Caco-2 (cell line): ENCODE measurements around the gene CTXN1. TPM values are rescaled to one million over a fixed set of nuclear protein-coding genes. Genes with fewer than 3 reads are reported as not detected.
"Not testable (repeated sequence)": the region's sequence is repeated elsewhere in the genome, so short reads cannot be mapped to it uniquely, and the experiment has no call there.

Source experiments
- BruUV-seq: library from RNA; stranded (reverse); fragments of 400-500 nt; replicated peaks from 2 replicates; lab custom pipeline; 2021; lab: Mats Ljungman, UMichigan
- CTCF ChIA-PET: fragments of 300-600 bp; sonication (Branson Sonifier 250); formaldehyde crosslinking; loops from one replicate; lab custom pipeline; 2022; ENCODE audit warnings: antibody characterized with exemption; lab: Charles Lee
- POLR2A ChIA-PET: fragments of 300-600 bp; sonication (Branson Sonifier 250); formaldehyde crosslinking; loops from one replicate; lab custom pipeline; 2022; ENCODE audit warnings: antibody characterized with exemption; lab: Charles Lee
- DNase-seq, 2 experiments: peaks; one replicate each; pipeline versions ENCODE4 v3.0.0 to v3.0.0-alpha.2; 2020 to 2022
- H3K27me3 ChIP-seq: replicated peaks from 2 replicates; pipeline ENCODE4 v1.6.0; 2011; ENCODE audit warnings: low read length; ENCODE audit not compliant: control insufficient read depth, insufficient read depth
- H3K36me3 ChIP-seq: 2 replicates; pipeline ENCODE4 v1.5.1; 2011; ENCODE audit warnings: low read length; ENCODE audit not compliant: control insufficient read depth, insufficient read depth
- H3K4me1 ChIP-seq: fragments of 250-450 bp; sonication (Bioruptor Pico); 2 replicates; pipeline ENCODE4 v1.5.1; 2020; ENCODE audit warnings: mild to moderate bottlenecking
- H3K4me3 ChIP-seq: 2 replicates; pipeline ENCODE4 v1.5.1; 2011; ENCODE audit warnings: low read depth, mild to moderate bottlenecking, control low read depth, low read length
- H3K9me3 ChIP-seq: fragments of 250-450 bp; sonication (Bioruptor Pico); 2 replicates; pipeline ENCODE4 v1.5.1; 2020; ENCODE audit warnings: mild to moderate bottlenecking, moderate library complexity
- H3K27ac Mint-ChIP-seq: one replicate; pipeline ENCODE4 v1.8.0; 2022; ENCODE audit warnings: mixed read lengths; ENCODE audit not compliant: unreplicated experiment
- H3K27me3 Mint-ChIP-seq: one replicate; pipeline ENCODE4 v1.8.0; 2022; ENCODE audit warnings: mixed read lengths; ENCODE audit not compliant: insufficient read depth, unreplicated experiment
- H3K36me3 Mint-ChIP-seq: one replicate; pipeline ENCODE4 v1.8.0; 2022; ENCODE audit warnings: mild to moderate bottlenecking, mixed read lengths; ENCODE audit not compliant: insufficient read depth, unreplicated experiment
- H3K4me1 Mint-ChIP-seq: one replicate; pipeline ENCODE4 v1.8.0; 2022; ENCODE audit warnings: low read depth, mixed read lengths; ENCODE audit not compliant: unreplicated experiment
- H3K4me3 Mint-ChIP-seq: one replicate; pipeline ENCODE4 v1.8.0; 2022; ENCODE audit warnings: mild to moderate bottlenecking, moderate library complexity, mixed read lengths; ENCODE audit not compliant: unreplicated experiment
- H3K9me3 Mint-ChIP-seq: one replicate; pipeline ENCODE4 v1.8.0; 2022; ENCODE audit warnings: mixed read lengths; ENCODE audit not compliant: unreplicated experiment
- intact Hi-C: fragments of 100-400 bp; cut with micrococcal nuclease; formaldehyde crosslinking; loops from one replicate; pipeline ENCODE4 v1.10.0; 2022; ENCODE audit not compliant: unreplicated experiment
- total RNA-seq: library from RNA; stranded (reverse); gene quantifications from 2 replicates; pipeline ENCODE4 v1.2.3, GENCODE V29; 2022
- TF ChIP-seq, protein P1 (sequence below), 2 experiments: fragments of 200-600 bp in 1 of 2; IDR thresholded peaks; 1 replicate in 1 of 2; 2 replicates in 1 of 2; pipeline versions ENCODE4 v1.5.1 to v1.8.0; 2011 to 2022; ENCODE audit warnings: antibody characterized with exemption in 1 of 2, control low read depth in 1 of 2, inconsistent platforms in 1 of 2, low read depth in 1 of 2, low read length in 1 of 2, mild to moderate bottlenecking in 1 of 2, moderate library complexity in 1 of 2; ENCODE audit not compliant: insufficient read depth in 1 of 2, severe bottlenecking in 1 of 2, unreplicated experiment in 1 of 2

CTXN1 gene
- total RNA-seq, 1 experiment from 2014 or later = 7.4 TPM

DNA sequence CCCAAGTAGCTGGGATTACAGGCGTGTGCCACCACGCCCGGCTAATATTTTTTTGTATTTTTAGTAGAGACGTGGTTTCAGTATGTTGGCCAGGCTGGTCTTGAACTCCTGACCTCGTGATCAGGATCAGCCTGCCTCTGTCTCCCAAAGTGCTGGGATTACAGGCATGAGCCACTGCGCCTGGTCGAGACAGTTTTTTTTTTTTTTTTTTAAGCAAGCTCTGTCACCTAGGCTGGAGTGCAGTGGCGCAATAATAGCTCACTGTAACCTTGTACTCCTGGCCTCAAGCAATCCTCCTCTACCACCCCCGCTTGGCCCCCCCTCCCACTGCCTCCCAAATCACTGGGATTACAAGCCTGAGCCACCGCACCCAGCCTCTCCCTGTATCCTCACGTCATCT lies 28.6 kb downstream of the CTXN1 start:
- no peaks in the 10 kb centered on the region for H3K4me1 ChIP-seq
- no peaks in the 10 kb centered on the region for H3K9me3 ChIP-seq
- H3K27me3 ChIP-seq = no peaks in the 10 kb centered on the region
- H3K36me3 ChIP-seq = no peaks in the 10 kb centered on the region
- CTCF ChIA-PET = no interaction called here
- intact Hi-C loops = no loop called here
- no peak for DNase-seq
- H3K4me3 Mint-ChIP-seq = no peak overlapping the region
- no peaks in the 10 kb centered on the region for H3K27me3 Mint-ChIP-seq
- H3K4me3 ChIP-seq = no peak overlapping the region
- H3K9me3 Mint-ChIP-seq = no peaks in the 10 kb centered on the region
- POLR2A ChIA-PET = interaction anchor here (0.6 to 0.7 kb wide), 2 partner anchors 223 to 1461 kb away, joined by 3 read pairs; no protein-coding TSS in a partner anchor
- no peaks in the 10 kb centered on the region for H3K4me1 Mint-ChIP-seq
- TF ChIP-seq, protein P1, sequence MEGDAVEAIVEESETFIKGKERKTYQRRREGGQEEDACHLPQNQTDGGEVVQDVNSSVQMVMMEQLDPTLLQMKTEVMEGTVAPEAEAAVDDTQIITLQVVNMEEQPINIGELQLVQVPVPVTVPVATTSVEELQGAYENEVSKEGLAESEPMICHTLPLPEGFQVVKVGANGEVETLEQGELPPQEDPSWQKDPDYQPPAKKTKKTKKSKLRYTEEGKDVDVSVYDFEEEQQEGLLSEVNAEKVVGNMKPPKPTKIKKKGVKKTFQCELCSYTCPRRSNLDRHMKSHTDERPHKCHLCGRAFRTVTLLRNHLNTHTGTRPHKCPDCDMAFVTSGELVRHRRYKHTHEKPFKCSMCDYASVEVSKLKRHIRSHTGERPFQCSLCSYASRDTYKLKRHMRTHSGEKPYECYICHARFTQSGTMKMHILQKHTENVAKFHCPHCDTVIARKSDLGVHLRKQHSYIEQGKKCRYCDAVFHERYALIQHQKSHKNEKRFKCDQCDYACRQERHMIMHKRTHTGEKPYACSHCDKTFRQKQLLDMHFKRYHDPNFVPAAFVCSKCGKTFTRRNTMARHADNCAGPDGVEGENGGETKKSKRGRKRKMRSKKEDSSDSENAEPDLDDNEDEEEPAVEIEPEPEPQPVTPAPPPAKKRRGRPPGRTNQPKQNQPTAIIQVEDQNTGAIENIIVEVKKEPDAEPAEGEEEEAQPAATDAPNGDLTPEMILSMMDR (IDR thresholded peaks at IDR 0.05; ENCODE audit: insufficient read depth in 1 of 2, low read depth in 1 of 2, low read length in 1 of 2, severe bottlenecking in 1 of 2, unreplicated experiment in 1 of 2) = no peak
- peaks cover 11% of the 10 kb centered on the region for H3K36me3 Mint-ChIP-seq
- H3K27ac Mint-ChIP-seq = no peak overlapping the region
- BruUV-seq = no TSS peak

- TF ChIP-seq, protein P1 (IDR thresholded peaks at IDR 0.05; ENCODE audit: insufficient read depth in 1 of 2, low read depth in 1 of 2, low read length in 1 of 2, severe bottlenecking in 1 of 2, unreplicated experiment in 1 of 2) = no peak
- Mint-ChIP-seq H3K36me3 (peaks cover 11% of the 10 kb centered on the region), H3K27me3 (no peaks in the 10 kb centered on the region), H3K4me3 (no peak overlapping the region), H3K4me1 (no peaks in the 10 kb centered on the region), H3K9me3 (no peaks in the 10 kb centered on the region), H3K27ac (no peak overlapping the region)
- H3K36me3 ChIP-seq = no peaks in the 10 kb centered on the region
- no peaks in the 10 kb centered on the region for H3K4me1 ChIP-seq
- CTCF ChIA-PET = no interaction called here
- H3K9me3 ChIP-seq = no peaks in the 10 kb centered on the region
- POLR2A ChIA-PET = no interaction called here
- no TSS peak for BruUV-seq
- intact Hi-C loops = no loop called here
- no peak overlapping the region for H3K4me3 ChIP-seq
- no peaks in the 10 kb centered on the region for H3K27me3 ChIP-seq
- no peak for DNase-seq
Measured at GRCh38 chr19:7895565-7895964, 30.4 kb downstream of the CTXN1 start.

GRCh38 chr19:7894612-7895309 lies 31.2 kb downstream of the CTXN1 start:
- intact Hi-C loops = no loop called here
- Histone ChIP-seq H3K4me1 (no peaks in the 10 kb centered on the region), H3K36me3 (no peaks in the 10 kb centered on the region), H3K27me3 (no peaks in the 10 kb centered on the region), H3K4me3 (no peak overlapping the region), H3K9me3 (no peaks in the 10 kb centered on the region)
- Mint-ChIP-seq H3K27ac (no peak overlapping the region), H3K9me3 (no peaks in the 10 kb centered on the region), H3K4me3 (no peak overlapping the region), H3K27me3 (no peaks in the 10 kb centered on the region), H3K4me1 (no peaks in the 10 kb centered on the region), H3K36me3 (peaks cover 10% of the 10 kb centered on the region)
- TF ChIP-seq, protein P1 (IDR thresholded peaks at IDR 0.05; ENCODE audit: insufficient read depth in 1 of 2, low read depth in 1 of 2, low read length in 1 of 2, severe bottlenecking in 1 of 2, unreplicated experiment in 1 of 2) = no peak
- ChIA-PET POLR2A (no interaction called here), CTCF (no interaction called here)
- DNase-seq = no peak
- BruUV-seq = no TSS peak

DNA sequence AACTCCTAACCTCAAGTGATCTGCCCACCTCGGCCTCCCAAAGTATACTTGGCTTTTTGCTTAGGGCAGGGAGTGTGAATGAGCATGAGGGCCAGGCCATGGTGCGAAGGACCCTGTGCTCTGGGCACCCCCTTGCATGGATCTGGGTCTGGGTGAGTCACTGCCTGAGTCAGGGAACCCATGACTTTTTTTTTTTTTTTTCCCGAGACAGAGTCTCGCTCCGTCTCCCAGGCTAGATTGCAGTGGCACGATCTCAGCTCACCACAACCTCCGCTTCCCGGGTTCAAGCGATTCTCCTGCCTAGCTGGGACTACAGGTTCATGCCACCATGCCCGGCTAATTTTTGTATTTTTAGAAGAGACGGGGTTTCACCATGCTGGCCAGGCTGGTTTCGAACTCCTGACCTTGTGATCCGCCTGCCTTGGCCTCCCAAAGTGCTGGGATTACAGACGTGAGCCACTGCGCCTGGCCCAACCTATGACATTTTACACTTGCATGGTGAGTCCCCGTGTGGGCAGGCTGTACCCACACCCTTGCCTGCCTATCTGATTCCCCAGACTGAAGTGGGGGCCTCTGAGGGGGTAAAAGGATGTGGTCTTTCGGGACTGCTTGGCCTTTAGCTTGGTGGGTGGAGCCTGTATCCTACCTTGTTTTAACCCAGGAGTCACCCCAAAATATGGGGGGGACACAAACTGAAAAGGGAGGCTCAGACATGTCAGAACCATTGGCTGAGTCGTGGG lies 32.4 kb downstream of the CTXN1 start:
- H3K4me1 Mint-ChIP-seq, H3K36me3 Mint-ChIP-seq, H3K27me3 ChIP-seq, H3K4me3 ChIP-seq, H3K9me3 ChIP-seq, H3K27me3 Mint-ChIP-seq, BruUV-seq, H3K4me3 Mint-ChIP-seq, H3K9me3 Mint-ChIP-seq, POLR2A ChIA-PET, H3K4me1 ChIP-seq, H3K36me3 ChIP-seq, H3K27ac Mint-ChIP-seq, DNase-seq, intact Hi-C loops: not testable (repeated sequence)
- CTCF ChIA-PET = interaction anchor here (1.2 kb wide), 1 partner anchor 24 kb away, joined by 3 read pairs; no protein-coding TSS in a partner anchor
